ENCODE data around the gene FEZ2. TPM values are rescaled to one million over a fixed set of nuclear protein-coding genes. Genes with fewer than 3 reads are reported as not detected.

Gene FEZ2
- total RNA-seq, 1 donor = 62.8 TPM

- no peak for DNase-seq (ENCODE audit: low read depth)
- no peak for TF ChIP-seq CTCF (IDR thresholded peaks at IDR 0.05; ENCODE audit: insufficient read depth, low read length)
These were observed 25.8 kb downstream of the FEZ2 start for GRCh38 chr2:36572054-36572718.

GRCh38 chr2:36570416-36570815, 27.6 kb downstream of the FEZ2 start:
- DNase-seq (ENCODE audit: low read depth) = peak; percentile 11

More at GRCh38 chr2:36572054-36572718, 25.8 kb downstream of the FEZ2 start:
- no peak overlapping the region for H3K4me3 ChIP-seq (ENCODE audit: low read depth, low read length)

GRCh38 chr2:36569267-36569856, 28.6 kb downstream of the FEZ2 start:
- TF ChIP-seq CTCF (IDR thresholded peaks at IDR 0.05; ENCODE audit: insufficient read depth, low read length) = no peak
- H3K4me3 ChIP-seq (ENCODE audit: low read depth, low read length) = peak overlapping the region; percentile 3
- DNase-seq (ENCODE audit: low read depth) = peak; percentile 28

More at GRCh38 chr2:36570416-36570815, 27.6 kb downstream of the FEZ2 start:
- no peak overlapping the region for H3K4me3 ChIP-seq (ENCODE audit: low read depth, low read length)
- TF ChIP-seq CTCF (IDR thresholded peaks at IDR 0.05; ENCODE audit: insufficient read depth, low read length) = no peak

GRCh38 chr2:36568516-36569246, 29.3 kb downstream of the FEZ2 start:
- no peak for TF ChIP-seq CTCF (IDR thresholded peaks at IDR 0.05; ENCODE audit: insufficient read depth, low read length)
- H3K4me3 ChIP-seq (ENCODE audit: low read depth, low read length) = peak overlapping the region; percentile 16
- peak; percentile 53 for DNase-seq (ENCODE audit: low read depth)

- no peak for DNase-seq (ENCODE audit: low read depth)
- no peak overlapping the region for H3K4me3 ChIP-seq (ENCODE audit: low read depth, low read length)
- no peak for TF ChIP-seq CTCF (IDR thresholded peaks at IDR 0.05; ENCODE audit: insufficient read depth, low read length)
These were observed 30.1 kb downstream of the FEZ2 start for GRCh38 chr2:36567711-36568408.

- DNase-seq (ENCODE audit: low read depth) = no peak
- no peak for TF ChIP-seq CTCF (IDR thresholded peaks at IDR 0.05; ENCODE audit: insufficient read depth, low read length)
These were observed 31.1 kb downstream of the FEZ2 start for GRCh38 chr2:36566887-36567286.

More at GRCh38 chr2:36566887-36567286, 31.1 kb downstream of the FEZ2 start:
- H3K4me3 ChIP-seq (ENCODE audit: low read depth, low read length) = no peak overlapping the region
